ENCODE results near the gene ANKS1A.

Gene ANKS1A

GRCh38 chr6:35052694-35053565 is 163.9 kb downstream of the ANKS1A start:
- no peak for DNase-seq (ENCODE audit: low read depth in 2 of 2)

GRCh38 chr6:35053701-35054100 is 164.6 kb downstream of the ANKS1A start:
- DNase-seq (ENCODE audit: low read depth in 2 of 2) = no peak

GRCh38 chr6:35054106-35054742 is 165.2 kb downstream of the ANKS1A start:
- no peak for DNase-seq (ENCODE audit: low read depth in 2 of 2)

GRCh38 chr6:35054743-35055130 is 165.7 kb downstream of the ANKS1A start:
- no peak for DNase-seq (ENCODE audit: low read depth in 2 of 2)

GRCh38 chr6:35055891-35056290 is 166.8 kb downstream of the ANKS1A start:
- no peak for DNase-seq (ENCODE audit: low read depth in 2 of 2)

- DNase-seq (ENCODE audit: low read depth in 2 of 2) = no peak
Observed at GRCh38 chr6:35056952-35057351, 167.9 kb downstream of the ANKS1A start.

- DNase-seq (ENCODE audit: low read depth in 2 of 2) = no peak
Observed at GRCh38 chr6:35057449-35058357, 168.6 kb downstream of the ANKS1A start.

- DNase-seq (ENCODE audit: low read depth in 2 of 2) = no peak
Observed at GRCh38 chr6:35058358-35058675, 169.3 kb downstream of the ANKS1A start.

GRCh38 chr6:35058865-35059522 is 169.9 kb downstream of the ANKS1A start:
- DNase-seq (ENCODE audit: low read depth in 2 of 2) = no peak

GRCh38 chr6:35059596-35060345 is 170.7 kb downstream of the ANKS1A start:
- no peak for DNase-seq (ENCODE audit: low read depth in 2 of 2)

GRCh38 chr6:35061102-35061615 is 172.1 kb downstream of the ANKS1A start:
- DNase-seq (ENCODE audit: low read depth in 2 of 2) = no peak

GRCh38 chr6:35061651-35062410 is 172.8 kb downstream of the ANKS1A start:
- no peak for DNase-seq (ENCODE audit: low read depth in 2 of 2)

GRCh38 chr6:35062676-35063574 is 173.9 kb downstream of the ANKS1A start:
- no peak for DNase-seq (ENCODE audit: low read depth in 2 of 2)

- no peak for DNase-seq (ENCODE audit: low read depth in 2 of 2)
Observed at GRCh38 chr6:35063701-35064280, 174.7 kb downstream of the ANKS1A start.

GRCh38 chr6:35064290-35064689 is 175.2 kb downstream of the ANKS1A start:
- DNase-seq (ENCODE audit: low read depth in 2 of 2) = no peak

- no peak for DNase-seq (ENCODE audit: low read depth in 2 of 2)
Observed at GRCh38 chr6:35064757-35065440, 175.8 kb downstream of the ANKS1A start.

- no peak for DNase-seq (ENCODE audit: low read depth in 2 of 2)
Observed at GRCh38 chr6:35065441-35065800, 176.4 kb downstream of the ANKS1A start.

GRCh38 chr6:35065870-35066269 is 176.8 kb downstream of the ANKS1A start:
- no peak for DNase-seq (ENCODE audit: low read depth in 2 of 2)
